Measurements from ENCODE around the gene GVQW3.

The GVQW3 gene

DNA sequence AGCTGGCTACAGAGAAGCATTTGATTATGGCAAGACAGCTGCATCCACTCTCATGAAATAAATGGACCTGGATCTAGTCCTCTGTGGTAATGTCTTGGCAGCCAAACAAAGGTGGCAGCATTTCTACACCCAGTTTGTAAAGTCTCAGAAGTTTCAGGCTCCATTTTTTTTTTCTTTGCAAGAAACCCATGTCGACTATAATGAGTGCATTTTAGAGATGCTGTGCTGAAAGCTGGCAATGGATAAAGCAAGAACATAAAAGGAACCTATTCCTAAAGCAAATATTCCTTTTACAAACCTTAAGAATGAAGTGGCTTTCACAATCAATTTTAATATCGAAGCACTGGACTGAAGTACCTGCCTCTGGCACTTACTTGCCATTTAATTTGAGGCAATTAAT lies 33.7 kb upstream of the GVQW3 start:
- H3K4me1 ChIP-seq (ENCODE audit: insufficient read depth, insufficient read length), result no peaks in the 10 kb centered on the region
- H3K9me3 ChIP-seq (ENCODE audit: insufficient read depth, low read length), result no peaks in the 10 kb centered on the region
- H3K27me3 ChIP-seq (ENCODE audit: insufficient read depth, insufficient read length), result no peaks in the 10 kb centered on the region
- no peaks in the 10 kb centered on the region for H3K36me3 ChIP-seq (ENCODE audit: insufficient read depth, insufficient read length, low read length)
- H3K4me3 ChIP-seq (ENCODE audit: insufficient read length, low read depth), result no peak overlapping the region
- TF ChIP-seq ZNF274 (IDR thresholded peaks at IDR 0.05; ENCODE audit: low read depth, low read length) (no peak), SUZ12 (IDR thresholded peaks at IDR 0.05; ENCODE audit: extremely low read depth, insufficient read depth, insufficient read length) (no peak), YY1 (IDR thresholded peaks at IDR 0.05; ENCODE audit: insufficient read depth, insufficient read length) (no peak)
- no peak overlapping the region for H3K9ac ChIP-seq (ENCODE audit: insufficient read length, low read depth)
- DNase-seq (ENCODE audit: low read depth, low spot score), result no peak

DNA sequence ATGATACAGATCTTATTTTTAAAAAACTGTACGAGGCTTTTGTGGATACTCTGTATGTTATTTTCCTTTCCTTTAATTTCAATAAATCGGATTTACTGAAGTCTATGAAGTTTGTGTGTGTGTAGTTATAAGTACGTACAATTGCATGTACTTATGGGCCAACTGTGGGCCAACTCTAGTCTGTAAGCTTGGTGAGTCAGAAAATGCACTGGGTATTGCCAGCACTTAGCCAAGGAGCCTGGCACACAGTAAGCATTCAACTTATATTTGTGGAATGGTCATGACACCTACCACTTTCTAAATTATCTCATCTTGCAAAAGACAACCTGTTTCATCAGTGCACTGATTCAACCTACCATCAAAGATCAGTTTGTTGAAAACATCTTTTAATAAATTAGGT lies 32.8 kb upstream of the GVQW3 start:
- no peak for DNase-seq (ENCODE audit: low read depth, low spot score)
- H3K4me3 ChIP-seq (ENCODE audit: insufficient read length, low read depth), result no peak overlapping the region
- TF ChIP-seq SUZ12 (IDR thresholded peaks at IDR 0.05; ENCODE audit: extremely low read depth, insufficient read depth, insufficient read length) (no peak), ZNF274 (IDR thresholded peaks at IDR 0.05; ENCODE audit: low read depth, low read length) (no peak), YY1 (IDR thresholded peaks at IDR 0.05; ENCODE audit: insufficient read depth, insufficient read length) (no peak)
- no peaks in the 10 kb centered on the region for H3K9me3 ChIP-seq (ENCODE audit: insufficient read depth, low read length)
- H3K27me3 ChIP-seq (ENCODE audit: insufficient read depth, insufficient read length), result no peaks in the 10 kb centered on the region
- peaks cover 5% of the 10 kb centered on the region for H3K36me3 ChIP-seq (ENCODE audit: insufficient read depth, insufficient read length, low read length)
- no peaks in the 10 kb centered on the region for H3K4me1 ChIP-seq (ENCODE audit: insufficient read depth, insufficient read length)
- no peak overlapping the region for H3K9ac ChIP-seq (ENCODE audit: insufficient read length, low read depth)

DNA sequence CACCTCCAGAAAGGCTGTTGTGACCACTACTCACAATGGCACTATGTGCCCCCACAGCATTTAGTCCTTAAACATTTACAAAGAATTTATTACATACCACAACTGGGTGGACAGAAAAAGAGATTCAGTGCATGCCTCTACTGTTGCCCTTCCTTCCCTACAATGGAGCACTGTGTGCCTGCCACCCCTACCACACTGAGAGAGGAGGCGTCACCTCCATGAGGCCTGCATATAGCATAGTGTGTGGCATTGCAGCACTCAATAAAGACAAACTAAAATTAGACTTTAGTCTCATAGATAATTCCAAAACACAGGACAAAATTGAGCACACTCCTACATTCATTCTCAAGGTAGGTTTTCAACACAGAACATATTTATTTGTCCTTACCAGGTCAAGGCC lies 26.0 kb upstream of the GVQW3 start:
- DNase-seq (ENCODE audit: low read depth, low spot score), result no peak
- no peaks in the 10 kb centered on the region for H3K27me3 ChIP-seq (ENCODE audit: insufficient read depth, insufficient read length)
- H3K36me3 ChIP-seq (ENCODE audit: insufficient read depth, insufficient read length, low read length), result peaks cover 29% of the 10 kb centered on the region
- peaks cover 4% of the 10 kb centered on the region; the same call in 1 of the 2 replicates for H3K9me3 ChIP-seq (ENCODE audit: insufficient read depth, low read length)
- H3K9ac ChIP-seq (ENCODE audit: insufficient read length, low read depth), result no peak overlapping the region
- H3K4me3 ChIP-seq (ENCODE audit: insufficient read length, low read depth), result no peak overlapping the region
- TF ChIP-seq YY1 (IDR thresholded peaks at IDR 0.05; ENCODE audit: insufficient read depth, insufficient read length), result no peak
- TF ChIP-seq SUZ12 (IDR thresholded peaks at IDR 0.05; ENCODE audit: extremely low read depth, insufficient read depth, insufficient read length), result no peak
- no peak for TF ChIP-seq ZNF274 (IDR thresholded peaks at IDR 0.05; ENCODE audit: low read depth, low read length)
- H3K4me1 ChIP-seq (ENCODE audit: insufficient read depth, insufficient read length), result no peaks in the 10 kb centered on the region

DNA sequence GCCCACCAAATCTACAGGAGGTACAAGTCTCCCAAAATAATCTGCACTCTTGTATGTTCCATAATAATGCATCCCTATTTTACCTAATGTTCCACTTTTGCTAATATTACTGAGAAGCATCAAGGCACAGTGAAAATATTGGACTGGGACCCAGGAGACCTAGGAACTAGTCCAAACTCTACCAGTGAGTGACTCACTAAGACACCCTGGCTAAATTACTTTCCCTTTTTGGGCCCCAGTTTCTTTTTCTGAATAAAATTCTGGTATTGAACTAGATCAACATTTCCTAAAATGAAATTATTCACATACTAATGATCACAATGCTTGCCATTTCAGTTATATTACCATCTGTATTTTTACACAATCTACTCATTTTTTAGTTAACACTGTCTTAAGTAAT lies 19.7 kb upstream of the GVQW3 start:
- H3K27me3 ChIP-seq (ENCODE audit: insufficient read depth, insufficient read length), result no peaks in the 10 kb centered on the region
- DNase-seq (ENCODE audit: low read depth, low spot score), result no peak
- no peak for TF ChIP-seq YY1 (IDR thresholded peaks at IDR 0.05; ENCODE audit: insufficient read depth, insufficient read length)
- no peak for TF ChIP-seq SUZ12 (IDR thresholded peaks at IDR 0.05; ENCODE audit: extremely low read depth, insufficient read depth, insufficient read length)
- TF ChIP-seq ZNF274 (IDR thresholded peaks at IDR 0.05; ENCODE audit: low read depth, low read length), result no peak
- peaks cover 10% of the 10 kb centered on the region for H3K36me3 ChIP-seq (ENCODE audit: insufficient read depth, insufficient read length, low read length)
- no peaks in the 10 kb centered on the region for H3K4me1 ChIP-seq (ENCODE audit: insufficient read depth, insufficient read length)
- H3K9ac ChIP-seq (ENCODE audit: insufficient read length, low read depth), result no peak overlapping the region
- H3K4me3 ChIP-seq (ENCODE audit: insufficient read length, low read depth), result no peak overlapping the region
- H3K9me3 ChIP-seq (ENCODE audit: insufficient read depth, low read length), result no peaks in the 10 kb centered on the region

DNA sequence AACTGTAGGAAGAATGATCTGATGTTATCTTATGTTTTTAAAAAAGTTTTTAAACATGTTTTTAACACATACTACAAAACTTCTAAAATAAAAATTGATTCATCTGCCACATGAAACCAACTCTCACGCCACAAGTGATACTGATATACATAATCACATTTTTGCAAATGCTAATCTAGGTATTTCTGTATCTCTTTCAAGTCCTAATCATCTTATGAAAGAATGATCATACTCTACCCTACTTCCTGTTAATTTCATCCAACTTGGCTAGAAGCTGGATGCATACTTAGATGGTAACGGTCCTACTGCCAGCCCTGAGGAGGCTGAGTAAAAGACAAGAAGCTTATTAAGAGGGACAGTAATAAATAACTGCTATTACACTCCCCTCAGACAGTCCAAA lies 19.3 kb upstream of the GVQW3 start:
- H3K9ac ChIP-seq (ENCODE audit: insufficient read length, low read depth), result no peak overlapping the region
- H3K4me1 ChIP-seq (ENCODE audit: insufficient read depth, insufficient read length), result no peaks in the 10 kb centered on the region
- DNase-seq (ENCODE audit: low read depth, low spot score), result no peak
- no peaks in the 10 kb centered on the region for H3K27me3 ChIP-seq (ENCODE audit: insufficient read depth, insufficient read length)
- H3K36me3 ChIP-seq (ENCODE audit: insufficient read depth, insufficient read length, low read length), result peaks cover 9% of the 10 kb centered on the region
- H3K4me3 ChIP-seq (ENCODE audit: insufficient read length, low read depth), result no peak overlapping the region
- H3K9me3 ChIP-seq (ENCODE audit: insufficient read depth, low read length), result no peaks in the 10 kb centered on the region
- TF ChIP-seq SUZ12 (IDR thresholded peaks at IDR 0.05; ENCODE audit: extremely low read depth, insufficient read depth, insufficient read length), result no peak
- no peak for TF ChIP-seq YY1 (IDR thresholded peaks at IDR 0.05; ENCODE audit: insufficient read depth, insufficient read length)
- TF ChIP-seq ZNF274 (IDR thresholded peaks at IDR 0.05; ENCODE audit: low read depth, low read length), result no peak

DNA sequence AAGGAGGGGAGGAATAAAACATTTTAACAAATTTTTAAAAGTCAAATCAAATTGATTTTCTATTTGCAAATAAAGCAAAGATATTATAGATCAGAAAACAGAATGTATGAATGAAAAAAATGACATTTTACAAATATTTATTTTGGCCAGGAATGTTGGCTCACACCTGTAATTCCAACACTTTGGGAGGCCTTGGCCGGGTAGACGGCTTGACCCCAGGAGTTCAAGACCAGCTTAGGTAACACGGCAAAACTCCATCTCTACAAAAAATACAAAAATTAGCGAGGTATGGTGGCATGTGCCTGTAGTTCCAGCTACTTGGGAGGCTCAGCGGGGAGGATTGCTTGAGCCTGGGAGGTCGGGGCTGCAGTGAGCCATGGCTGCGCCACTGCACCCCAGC lies 18.4 kb upstream of the GVQW3 start:
- no peak overlapping the region for H3K4me3 ChIP-seq (ENCODE audit: insufficient read length, low read depth)
- peaks cover 9% of the 10 kb centered on the region for H3K36me3 ChIP-seq (ENCODE audit: insufficient read depth, insufficient read length, low read length)
- no peaks in the 10 kb centered on the region for H3K9me3 ChIP-seq (ENCODE audit: insufficient read depth, low read length)
- no peak for DNase-seq (ENCODE audit: low read depth, low spot score)
- no peak overlapping the region for H3K9ac ChIP-seq (ENCODE audit: insufficient read length, low read depth)
- H3K27me3 ChIP-seq (ENCODE audit: insufficient read depth, insufficient read length), result no peaks in the 10 kb centered on the region
- TF ChIP-seq YY1 (IDR thresholded peaks at IDR 0.05; ENCODE audit: insufficient read depth, insufficient read length) (no peak), ZNF274 (IDR thresholded peaks at IDR 0.05; ENCODE audit: low read depth, low read length) (no peak)
- H3K4me1 ChIP-seq (ENCODE audit: insufficient read depth, insufficient read length), result no peaks in the 10 kb centered on the region

DNA sequence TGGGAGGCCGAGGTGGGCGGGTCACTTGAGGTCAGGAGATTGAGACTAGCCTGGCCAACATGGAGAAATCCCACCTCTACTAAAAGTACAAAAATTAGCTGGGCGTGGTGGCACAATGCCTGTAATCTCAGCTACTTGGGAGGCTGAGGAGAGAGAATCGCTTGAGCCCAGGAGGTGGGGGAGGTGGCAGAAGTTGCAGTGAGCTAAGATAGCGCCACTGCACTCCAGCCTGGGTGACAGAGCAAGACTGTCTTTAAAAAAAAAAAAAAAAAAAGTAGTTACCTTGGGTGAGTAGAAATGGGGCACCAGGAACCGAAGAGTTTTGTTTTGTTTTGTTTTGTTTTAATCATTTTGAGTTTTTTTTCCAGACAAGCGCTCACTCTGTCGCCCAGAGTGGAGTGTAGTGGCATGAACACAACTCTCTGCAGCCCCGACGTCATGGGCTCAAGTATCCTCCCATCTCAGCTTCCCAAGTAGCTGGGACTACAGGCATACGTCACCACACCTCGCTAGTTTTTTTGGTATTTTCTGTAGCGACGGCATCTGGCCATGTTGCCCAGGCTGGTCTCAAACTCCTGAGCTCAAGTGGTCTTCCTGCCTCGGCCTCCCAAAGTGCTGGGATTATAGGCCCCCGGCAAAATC lies 16.0 kb upstream of the GVQW3 start:
- no peak for TF ChIP-seq ZNF274 (IDR thresholded peaks at IDR 0.05; ENCODE audit: low read depth, low read length)
- TF ChIP-seq YY1 (IDR thresholded peaks at IDR 0.05; ENCODE audit: insufficient read depth, insufficient read length), result no peak
- no peak for TF ChIP-seq SUZ12 (IDR thresholded peaks at IDR 0.05; ENCODE audit: extremely low read depth, insufficient read depth, insufficient read length)
- Histone ChIP-seq H3K36me3 (ENCODE audit: insufficient read depth, insufficient read length, low read length) (peaks cover 8% of the 10 kb centered on the region), H3K4me3 (ENCODE audit: insufficient read length, low read depth) (no peak overlapping the region), H3K27me3 (ENCODE audit: insufficient read depth, insufficient read length) (no peaks in the 10 kb centered on the region), H3K9ac (ENCODE audit: insufficient read length, low read depth) (no peak overlapping the region), H3K4me1 (ENCODE audit: insufficient read depth, insufficient read length) (no peaks in the 10 kb centered on the region), H3K9me3 (ENCODE audit: insufficient read depth, low read length) (no peaks in the 10 kb centered on the region)
- DNase-seq (ENCODE audit: low read depth, low spot score), result no peak
